Mucosa of rectum (tissue), 2 donors: ENCODE measurements around the gene ANGPTL2.
"Not testable (repeated sequence)": the region's sequence is repeated elsewhere in the genome, so short reads cannot be mapped to it uniquely, and the experiment has no call there.

ENCODE experiments used
- H3K27ac ChIP-seq, 2 donors: one replicate each; pipeline ENCODE4 v1.7.0; 2013; ENCODE audit warnings: inconsistent platforms in 2 of 2, low read depth in 2 of 2, low read length in 2 of 2
- H3K27me3 ChIP-seq, 2 donors: one replicate each; pipeline ENCODE4 v1.7.0; 2013; ENCODE audit warnings: low read length in 2 of 2; ENCODE audit not compliant: control insufficient read depth in 2 of 2, insufficient read depth in 2 of 2
- H3K36me3 ChIP-seq, 2 donors: one replicate each; pipeline ENCODE4 v1.7.0; 2013; ENCODE audit warnings: low read length in 2 of 2; ENCODE audit not compliant: control insufficient read depth in 2 of 2, insufficient read depth in 2 of 2
- H3K4me1 ChIP-seq, 2 donors: one replicate each; pipeline ENCODE4 v1.7.0; 2013; ENCODE audit warnings: low read length in 2 of 2, mild to moderate bottlenecking in 1 of 2; ENCODE audit not compliant: control insufficient read depth in 2 of 2, insufficient read depth in 2 of 2
- H3K4me3 ChIP-seq, 2 donors: one replicate each; pipeline ENCODE4 v1.7.0; 2013; ENCODE audit warnings: low read length in 2 of 2
- H3K9ac ChIP-seq, 2 donors: one replicate each; pipeline ENCODE4 v1.7.0; 2013; ENCODE audit warnings: low read length in 2 of 2, low read depth in 1 of 2, mild to moderate bottlenecking in 1 of 2
- H3K9me3 ChIP-seq, 2 donors: one replicate each; pipeline ENCODE4 v1.7.0; 2013; ENCODE audit warnings: low read length in 2 of 2; ENCODE audit not compliant: control insufficient read depth in 2 of 2
- donor health status: healthy.
- donor health status: Normal muscosa, but diverticular disease.

Gene ANGPTL2

GRCh38 chr9:127154390-127155191 is 32.2 kb upstream of the ANGPTL2 start:
- Histone ChIP-seq H3K4me3 (peak overlapping the region in 1 of 2 donors; percentile 11), H3K27ac (peak overlapping the region; percentile 18 to 35), H3K4me1 (peaks cover 0 to 4% of the 10 kb centered on the region in 2 donors), H3K36me3 (no peaks in the 10 kb centered on the region), H3K9me3 (no peaks in the 10 kb centered on the region), H3K27me3 (no peaks in the 10 kb centered on the region), H3K9ac (no peak overlapping the region)

- Histone ChIP-seq H3K9ac (no peak overlapping the region), H3K27ac (peak overlapping the region; percentile 18 to 35)
Measured at GRCh38 chr9:127154003-127154389, 31.6 kb upstream of the ANGPTL2 start.

GRCh38 chr9:127153501-127153900 is 31.1 kb upstream of the ANGPTL2 start:
- Histone ChIP-seq H3K9me3 (no peaks in the 10 kb centered on the region), H3K27me3 (no peaks in the 10 kb centered on the region), H3K4me1 (peaks cover 0 to 4% of the 10 kb centered on the region in 2 donors), H3K4me3 (no peak overlapping the region), H3K9ac (no peak overlapping the region), H3K36me3 (no peaks in the 10 kb centered on the region), H3K27ac (no peak overlapping the region)

More at GRCh38 chr9:127154003-127154389, 31.6 kb upstream of the ANGPTL2 start:
- Histone ChIP-seq H3K27me3 (no peaks in the 10 kb centered on the region), H3K36me3 (no peaks in the 10 kb centered on the region), H3K9me3 (no peaks in the 10 kb centered on the region), H3K4me3 (no peak overlapping the region), H3K4me1 (peaks cover 0 to 4% of the 10 kb centered on the region in 2 donors)

GRCh38 chr9:127149463-127150390 is 27.3 kb upstream of the ANGPTL2 start:
- H3K9ac ChIP-seq = no peak overlapping the region

GRCh38 chr9:127149010-127149409 is 26.6 kb upstream of the ANGPTL2 start:
- Histone ChIP-seq H3K4me1 (peaks cover 0 to 1% of the 10 kb centered on the region in 2 donors), H3K4me3 (no peak overlapping the region), H3K27ac (no peak overlapping the region), H3K9me3 (no peaks in the 10 kb centered on the region), H3K27me3 (no peaks in the 10 kb centered on the region), H3K36me3 (no peaks in the 10 kb centered on the region), H3K9ac (no peak overlapping the region)

More at GRCh38 chr9:127149463-127150390, 27.3 kb upstream of the ANGPTL2 start:
- Histone ChIP-seq H3K27me3 (no peaks in the 10 kb centered on the region), H3K4me1 (peaks cover 0 to 4% of the 10 kb centered on the region in 2 donors), H3K9me3 (no peaks in the 10 kb centered on the region), H3K36me3 (no peaks in the 10 kb centered on the region), H3K4me3 (no peak overlapping the region), H3K27ac (no peak overlapping the region)

- Histone ChIP-seq H3K36me3 (no peaks in the 10 kb centered on the region), H3K27me3 (no peaks in the 10 kb centered on the region), H3K9me3 (no peaks in the 10 kb centered on the region), H3K27ac (no peak overlapping the region), H3K4me1 (no peaks in the 10 kb centered on the region), H3K9ac (no peak overlapping the region), H3K4me3 (no peak overlapping the region)
Measured at GRCh38 chr9:127148014-127148413, 25.6 kb upstream of the ANGPTL2 start.

- no peak overlapping the region for H3K9ac ChIP-seq
- H3K27me3 ChIP-seq = no peaks in the 10 kb centered on the region
- no peaks in the 10 kb centered on the region for H3K36me3 ChIP-seq
- H3K4me1 ChIP-seq = no peaks in the 10 kb centered on the region
- no peaks in the 10 kb centered on the region for H3K9me3 ChIP-seq
- no peak overlapping the region for H3K4me3 ChIP-seq
- no peak overlapping the region for H3K27ac ChIP-seq
Measured at GRCh38 chr9:127147251-127147650, 24.8 kb upstream of the ANGPTL2 start.

- not testable (repeated sequence) for H3K27me3 ChIP-seq, H3K4me1 ChIP-seq, H3K4me3 ChIP-seq, H3K36me3 ChIP-seq, H3K9me3 ChIP-seq, H3K9ac ChIP-seq, H3K27ac ChIP-seq
Measured at GRCh38 chr9:127146841-127147240, 24.4 kb upstream of the ANGPTL2 start.

- no peak overlapping the region for H3K4me3 ChIP-seq
- no peaks in the 10 kb centered on the region for H3K36me3 ChIP-seq
- no peaks in the 10 kb centered on the region for H3K9me3 ChIP-seq
- no peak overlapping the region for H3K9ac ChIP-seq
- H3K27ac ChIP-seq = peak overlapping the region in 1 of 2 donors; percentile 20
- H3K4me1 ChIP-seq = no peaks in the 10 kb centered on the region
- no peaks in the 10 kb centered on the region for H3K27me3 ChIP-seq
Measured at GRCh38 chr9:127144670-127145445, 22.4 kb upstream of the ANGPTL2 start.
